ENCODE data around the gene ZFP57. TPM values are rescaled to one million over a fixed set of nuclear protein-coding genes. Genes with fewer than 3 reads are reported as not detected.
A peak's percentile ranks its signal among the peaks of the same experiment; 100 is the strongest.

The ZFP57 gene
- total RNA-seq, 4 donors from 2014 or later, result 4.7 to 6.2 TPM; not detected in 2

- 5 to 7% methylated on average over 28 to 30 of the region's 33 CpGs for whole genome bisulfite sequencing, 2 donors (ENCODE audit: low coverage in 1 of 2)
- TF ChIP-seq CTCF (IDR thresholded peaks at IDR 0.05) (peak; percentile 87 to 95 (median 92)), POLR2A (IDR thresholded peaks at IDR 0.05) (peak; percentile 40 to 65), EP300 (IDR thresholded peaks at IDR 0.05) (no peak), POLR2AphosphoS5 (IDR thresholded peaks at IDR 0.05) (peak; percentile 78)
- H3K4me3 ChIP-seq, result peak overlapping the region; percentile 49 to 60
- H3K4me1 ChIP-seq, result peaks cover 0 to 33% (median 4%) of the 10 kb centered on the region in 3 donors
- no peaks in the 10 kb centered on the region for H3K36me3 ChIP-seq
- no peaks in the 10 kb centered on the region for H3K27me3 ChIP-seq
- H3K27ac ChIP-seq, result peak overlapping the region; percentile 93 to 97 (median 94)
- peak; percentile 99 for ATAC-seq
- no peaks in the 10 kb centered on the region for H3K9me3 ChIP-seq
Measured at GRCh38 chr6:29649701-29650673, 31.0 kb downstream of the ZFP57 start.

GRCh38 chr6:29647927-29648642 lies 32.9 kb downstream of the ZFP57 start:
- ATAC-seq, result no peak
- no peak overlapping the region for H3K4me3 ChIP-seq
- TF ChIP-seq CTCF (IDR thresholded peaks at IDR 0.05) (peak; percentile 9 to 52 (median 46)), POLR2A (IDR thresholded peaks at IDR 0.05) (no peak), POLR2AphosphoS5 (IDR thresholded peaks at IDR 0.05) (no peak), EP300 (IDR thresholded peaks at IDR 0.05) (no peak)
- H3K27ac ChIP-seq, result no peak overlapping the region
- no peaks in the 10 kb centered on the region for H3K27me3 ChIP-seq
- H3K4me1 ChIP-seq, result peaks cover 0 to 16% (median 4%) of the 10 kb centered on the region in 3 donors
- WGBS, 2 donors (ENCODE audit: low coverage in 1 of 2), result 86 to 92% methylated on average over 8 to 21 of the region's 23 CpGs
- H3K36me3 ChIP-seq, result no peaks in the 10 kb centered on the region
- H3K9me3 ChIP-seq, result no peaks in the 10 kb centered on the region

- Histone ChIP-seq H3K4me1 (no peaks in the 10 kb centered on the region), H3K36me3 (no peaks in the 10 kb centered on the region), H3K9me3 (no peaks in the 10 kb centered on the region), H3K27ac (no peak overlapping the region), H3K4me3 (no peak overlapping the region), H3K27me3 (no peaks in the 10 kb centered on the region)
- 31 to 36% methylated on average over 2 to 3 of the region's 3 CpGs for WGBS, 2 donors (ENCODE audit: low coverage in 1 of 2)
- TF ChIP-seq EP300 (IDR thresholded peaks at IDR 0.05) (no peak), POLR2A (IDR thresholded peaks at IDR 0.05) (no peak), CTCF (IDR thresholded peaks at IDR 0.05) (no peak), POLR2AphosphoS5 (IDR thresholded peaks at IDR 0.05) (no peak)
- ATAC-seq, result no peak
Measured at GRCh38 chr6:29641430-29642148, 39.4 kb downstream of the ZFP57 start.

- no peaks in the 10 kb centered on the region for H3K9me3 ChIP-seq
- ATAC-seq, result no peak
- H3K4me3 ChIP-seq, result no peak overlapping the region
- WGBS, 2 donors (ENCODE audit: low coverage in 1 of 2), result 81 to 86% methylated on average over 5 to 8 of the region's 9 CpGs
- no peak overlapping the region for H3K27ac ChIP-seq
- TF ChIP-seq POLR2A (IDR thresholded peaks at IDR 0.05) (no peak), CTCF (IDR thresholded peaks at IDR 0.05) (no peak), POLR2AphosphoS5 (IDR thresholded peaks at IDR 0.05) (no peak), EP300 (IDR thresholded peaks at IDR 0.05) (no peak)
- no peaks in the 10 kb centered on the region for H3K36me3 ChIP-seq
- H3K27me3 ChIP-seq, result no peaks in the 10 kb centered on the region
- H3K4me1 ChIP-seq, result peaks cover 0 to 16% (median 0%) of the 10 kb centered on the region in 3 donors
Measured at GRCh38 chr6:29637247-29637646, 43.7 kb downstream of the ZFP57 start.

Data from gastroesophageal sphincter (tissue), 4 donors.